ENCODE results near the gene USP2.
A peak's percentile ranks its signal among the peaks of the same experiment; 100 is the strongest.

USP2 gene

DNA sequence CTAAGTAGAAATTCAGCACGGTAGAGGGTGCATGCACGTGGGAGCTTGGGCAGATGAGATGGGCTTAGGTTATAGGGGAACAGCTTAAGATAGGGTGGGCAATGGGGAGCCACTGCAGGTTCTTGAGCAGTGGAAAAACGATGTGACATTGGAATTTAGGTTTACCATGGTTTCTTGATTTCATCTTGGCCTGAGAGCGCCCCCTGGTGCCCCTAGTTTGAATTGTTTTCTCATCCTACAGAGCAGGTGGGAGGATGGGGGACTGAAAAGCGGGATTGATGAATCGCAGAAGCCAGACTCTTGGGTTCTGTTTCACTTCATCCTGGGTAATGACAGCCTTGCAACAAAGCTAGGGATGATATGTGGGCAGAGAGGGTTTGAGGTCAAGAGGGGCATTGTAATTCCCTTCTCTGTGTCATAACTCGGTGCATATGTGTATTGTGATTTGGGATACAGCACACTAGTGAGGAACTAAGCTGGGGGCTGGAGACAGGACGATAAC lies 57.9 kb downstream of the USP2 start:
- DNase-seq (ENCODE audit: low read depth in 3 of 3) = peak; percentile 60 to 78 (median 67)

DNA sequence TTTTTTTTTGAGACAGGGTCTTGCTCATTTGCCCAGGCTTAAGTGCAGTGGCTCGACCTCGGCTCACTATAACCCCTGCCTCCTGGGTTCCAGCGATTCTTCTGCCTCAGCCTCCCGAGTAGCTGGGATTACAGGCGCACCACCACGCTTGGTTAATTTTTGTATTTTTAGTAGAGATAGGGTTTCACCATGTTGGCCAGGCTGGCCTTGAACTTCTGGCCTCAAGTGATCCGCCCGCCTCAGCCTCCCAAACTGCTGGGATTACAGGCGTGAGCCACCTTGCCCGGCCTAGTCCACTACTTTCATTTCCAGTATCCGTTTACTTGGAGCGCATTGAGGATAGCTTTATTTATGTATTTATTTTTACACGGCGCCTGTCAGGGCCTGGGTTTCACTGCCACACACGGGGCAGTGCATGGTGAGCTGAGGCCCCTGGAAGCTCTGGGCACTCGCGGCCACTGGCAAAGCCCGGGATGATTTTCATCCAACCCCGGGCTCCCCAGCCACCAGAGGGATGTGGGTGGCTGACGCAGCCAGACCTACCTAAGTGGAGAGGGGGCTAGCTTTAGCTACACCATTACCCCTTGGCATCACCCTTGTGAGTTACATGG lies 58.5 kb downstream of the USP2 start:
- no peak for DNase-seq (ENCODE audit: low read depth in 3 of 3)

DNA sequence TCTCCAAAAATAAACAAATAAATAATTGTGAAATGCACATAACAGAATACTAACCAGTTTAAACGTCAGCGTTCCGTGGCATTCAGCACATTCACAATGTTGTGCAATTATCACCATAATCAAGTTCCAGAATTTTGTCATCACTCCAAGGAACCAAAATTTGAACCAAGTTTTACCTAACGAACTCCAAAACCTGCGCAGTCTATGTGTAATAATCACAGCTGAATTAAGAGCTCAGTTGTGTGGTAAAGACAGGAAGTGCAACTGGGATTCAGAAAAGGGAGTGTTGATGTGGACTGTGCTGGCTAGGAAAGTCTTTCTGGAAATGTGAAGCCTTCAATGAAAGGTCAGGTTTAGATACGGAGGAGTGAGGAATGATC lies 59.1 kb downstream of the USP2 start:
- DNase-seq (ENCODE audit: low read depth in 3 of 3) = no peak

DNA sequence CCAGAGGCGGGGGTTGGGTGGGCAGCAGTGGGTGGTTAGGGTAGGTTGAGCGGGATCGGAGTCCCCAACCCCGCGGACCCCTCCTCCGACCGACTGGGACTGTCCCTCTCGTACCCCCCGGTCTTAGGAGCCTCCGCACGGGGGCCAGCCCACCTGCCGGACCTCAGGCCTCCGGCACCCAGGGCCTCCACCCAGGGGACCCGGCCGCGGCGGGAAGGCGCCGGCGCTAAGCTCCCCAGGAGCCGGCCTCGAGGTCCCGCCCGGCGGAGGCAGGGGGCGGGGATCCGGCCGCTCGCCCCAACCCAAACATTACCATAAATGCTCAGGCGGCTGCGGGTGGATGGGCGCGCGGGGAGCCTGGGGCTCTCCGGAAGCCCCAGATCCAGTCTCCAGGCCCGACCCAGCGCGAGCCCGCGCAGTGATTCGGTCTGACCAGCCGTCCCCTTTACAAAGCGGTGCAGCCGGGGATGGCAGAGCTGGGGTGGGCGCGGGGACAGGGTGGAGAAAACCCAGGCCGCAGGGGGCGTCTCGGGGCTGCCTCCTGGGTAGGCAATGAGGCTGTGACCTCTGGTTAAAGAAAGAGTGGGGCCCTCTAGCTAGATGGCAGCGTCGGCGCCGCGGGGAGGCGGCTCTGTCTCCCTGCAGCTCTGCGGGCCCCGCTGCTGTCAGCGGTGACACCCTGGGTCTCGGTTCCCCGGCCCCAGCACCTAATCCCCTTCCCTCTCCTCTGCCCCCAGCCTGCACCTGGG lies 60.5 kb downstream of the USP2 start:
- DNase-seq (ENCODE audit: low read depth in 3 of 3) = peak in 1 of 3 experiments; percentile 60

DNA sequence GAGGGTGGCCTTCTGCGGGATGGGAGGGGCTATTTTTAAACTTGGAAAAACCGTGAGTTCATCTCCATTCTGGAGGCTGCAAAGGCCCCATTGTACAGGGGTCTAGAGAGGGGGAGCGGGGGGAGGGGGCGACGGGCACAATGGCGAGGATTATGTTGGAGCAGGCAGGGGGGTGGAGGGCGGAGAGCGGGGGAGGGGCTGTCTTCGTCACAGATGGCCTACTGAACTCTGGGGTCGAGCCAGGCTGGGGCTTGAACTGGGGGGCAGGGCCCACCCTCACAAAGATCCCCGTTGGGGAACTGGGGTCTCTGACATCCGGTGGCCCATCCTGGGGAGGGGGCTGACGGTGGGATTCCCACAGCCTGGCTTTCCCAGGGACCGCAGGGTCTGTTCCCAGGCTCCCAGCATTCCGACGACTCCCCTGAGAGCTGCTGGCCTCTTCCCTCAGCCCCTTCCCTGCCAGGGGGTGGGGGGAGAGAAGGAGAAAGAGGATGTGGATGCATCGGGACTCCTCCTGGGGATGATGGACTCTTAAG lies 61.2 kb downstream of the USP2 start:
- DNase-seq (ENCODE audit: low read depth in 3 of 3) = no peak

DNA sequence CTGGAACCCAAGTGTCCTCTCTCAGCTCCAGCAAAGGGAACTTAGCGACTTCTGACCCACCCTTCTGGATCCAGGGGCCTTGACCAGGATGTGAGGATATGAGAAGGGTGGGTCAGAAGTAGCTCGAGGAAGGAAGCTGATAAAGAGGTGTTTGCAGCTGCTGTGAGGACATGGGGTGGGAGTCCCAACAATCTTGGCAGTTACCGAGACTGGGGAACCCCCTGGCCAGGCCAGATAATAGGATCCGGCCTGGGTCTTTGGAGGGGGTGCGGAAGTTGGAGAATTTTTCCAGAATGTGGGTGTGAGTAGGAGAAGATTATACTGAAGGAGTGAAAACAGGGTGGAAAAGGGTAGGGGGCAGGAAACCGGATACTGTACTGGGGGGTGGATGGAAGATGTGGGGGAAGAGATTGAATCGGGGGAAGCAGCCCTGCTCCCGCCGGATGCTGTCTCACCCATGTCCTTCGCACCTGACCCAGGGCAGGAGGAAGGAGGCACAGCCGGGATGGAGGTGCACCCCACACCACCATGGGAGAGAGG lies 61.7 kb downstream of the USP2 start:
- DNase-seq (ENCODE audit: low read depth in 3 of 3) = no peak

DNA sequence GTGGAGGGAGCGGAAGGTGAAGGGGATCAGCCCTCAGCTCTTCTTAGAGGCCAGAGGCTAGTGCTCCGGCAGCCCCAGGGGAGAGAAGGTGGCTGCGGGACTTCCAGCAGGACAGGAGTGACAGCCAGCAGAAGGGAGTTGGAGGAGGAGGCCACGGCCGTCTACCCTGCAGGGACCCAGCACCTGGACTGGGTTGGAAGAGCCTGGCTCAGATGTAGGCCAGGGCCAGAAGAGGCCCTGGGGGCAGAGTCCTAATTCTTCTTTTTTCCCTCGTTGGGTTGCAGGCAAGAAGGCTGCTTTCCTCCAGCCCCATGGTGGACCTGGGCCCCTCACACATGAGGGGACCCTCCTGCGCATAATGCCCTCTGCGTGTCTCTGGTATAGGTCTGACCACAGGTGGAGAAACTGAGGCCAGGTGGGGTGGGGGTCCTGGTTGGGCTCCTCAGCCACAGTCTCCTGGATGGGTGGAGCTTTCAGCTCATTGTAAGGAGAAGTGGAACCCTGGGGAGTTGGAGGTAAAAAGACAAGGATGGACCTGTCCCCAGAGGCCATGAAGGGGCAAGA lies 62.3 kb downstream of the USP2 start:
- no peak for DNase-seq (ENCODE audit: low read depth in 3 of 3)

DNA sequence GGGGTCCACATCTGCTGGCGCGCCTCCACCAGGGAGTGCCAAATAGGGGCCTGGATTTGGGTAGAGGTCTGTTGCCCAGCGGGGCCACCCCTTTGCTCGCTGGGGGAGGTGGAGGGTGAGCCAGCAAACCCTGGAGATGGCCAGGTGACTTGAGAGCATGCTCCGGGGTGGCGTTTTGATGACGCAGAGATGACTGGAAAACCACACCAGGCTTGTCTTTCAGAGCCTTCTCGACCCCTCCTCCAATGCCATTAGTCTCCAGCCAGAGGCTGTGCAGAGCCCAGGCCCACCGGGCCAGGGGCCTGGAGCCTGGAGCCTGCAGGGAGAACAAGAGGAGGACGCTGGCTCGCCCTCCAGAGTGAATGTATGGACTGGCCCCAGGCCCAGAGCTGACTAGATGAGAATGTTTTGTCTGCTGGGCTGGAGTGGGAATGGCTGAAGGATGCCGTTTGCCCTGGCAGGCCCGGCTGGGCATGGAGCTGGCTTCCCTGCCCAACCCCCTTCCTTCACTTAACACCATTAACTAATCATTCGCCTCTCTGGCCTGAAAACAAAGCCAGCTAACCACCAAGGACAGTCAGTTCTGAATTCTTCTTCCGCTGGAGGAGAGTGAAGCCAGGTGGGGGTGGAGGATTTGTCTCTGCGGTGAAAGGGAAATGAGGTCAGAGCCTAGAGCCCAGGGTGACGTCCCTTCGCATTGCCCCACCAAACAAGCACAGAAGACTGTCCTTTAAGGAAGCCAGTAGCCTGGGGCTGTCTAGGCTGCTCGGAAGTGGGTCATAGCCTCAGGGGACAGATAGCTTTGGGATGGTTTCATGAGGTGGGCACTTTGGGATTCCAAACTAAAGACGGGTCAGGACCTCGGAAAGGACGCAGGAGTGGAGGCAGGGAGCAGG lies 63.0 kb downstream of the USP2 start:
- DNase-seq (ENCODE audit: low read depth in 3 of 3) = no peak

DNA sequence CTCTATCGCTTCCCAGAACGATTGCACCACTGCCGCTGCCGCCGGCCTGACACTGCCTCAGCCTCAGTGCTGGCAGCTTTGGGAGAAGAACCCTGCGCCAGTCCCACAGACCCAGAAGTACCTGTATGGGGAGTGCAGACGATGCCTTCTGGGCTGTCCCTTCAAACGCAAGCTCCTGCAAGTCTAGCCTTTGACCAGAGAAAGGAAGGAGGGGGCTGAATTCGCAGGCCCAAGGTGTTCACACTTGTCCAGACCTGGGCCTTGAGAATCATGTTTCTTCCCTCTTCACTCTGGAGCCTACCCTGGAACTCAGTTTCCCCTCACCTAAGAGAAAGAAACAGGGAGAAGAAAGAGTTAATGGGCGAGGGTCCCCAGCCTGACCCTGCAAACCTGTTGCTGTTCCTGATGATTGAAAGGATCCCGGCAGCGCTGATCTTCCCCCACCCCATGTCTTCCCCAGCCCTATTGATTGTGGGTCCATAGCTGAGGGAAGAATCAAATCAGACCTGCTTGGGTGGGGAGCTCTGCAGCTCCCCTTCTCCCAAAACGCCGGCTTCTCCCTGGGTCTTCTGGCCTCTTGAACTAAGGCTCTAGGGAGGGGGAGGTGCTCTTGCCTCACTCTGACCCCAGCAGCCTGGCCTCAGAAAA lies 63.8 kb downstream of the USP2 start:
- DNase-seq (ENCODE audit: low read depth in 3 of 3) = no peak

DNA sequence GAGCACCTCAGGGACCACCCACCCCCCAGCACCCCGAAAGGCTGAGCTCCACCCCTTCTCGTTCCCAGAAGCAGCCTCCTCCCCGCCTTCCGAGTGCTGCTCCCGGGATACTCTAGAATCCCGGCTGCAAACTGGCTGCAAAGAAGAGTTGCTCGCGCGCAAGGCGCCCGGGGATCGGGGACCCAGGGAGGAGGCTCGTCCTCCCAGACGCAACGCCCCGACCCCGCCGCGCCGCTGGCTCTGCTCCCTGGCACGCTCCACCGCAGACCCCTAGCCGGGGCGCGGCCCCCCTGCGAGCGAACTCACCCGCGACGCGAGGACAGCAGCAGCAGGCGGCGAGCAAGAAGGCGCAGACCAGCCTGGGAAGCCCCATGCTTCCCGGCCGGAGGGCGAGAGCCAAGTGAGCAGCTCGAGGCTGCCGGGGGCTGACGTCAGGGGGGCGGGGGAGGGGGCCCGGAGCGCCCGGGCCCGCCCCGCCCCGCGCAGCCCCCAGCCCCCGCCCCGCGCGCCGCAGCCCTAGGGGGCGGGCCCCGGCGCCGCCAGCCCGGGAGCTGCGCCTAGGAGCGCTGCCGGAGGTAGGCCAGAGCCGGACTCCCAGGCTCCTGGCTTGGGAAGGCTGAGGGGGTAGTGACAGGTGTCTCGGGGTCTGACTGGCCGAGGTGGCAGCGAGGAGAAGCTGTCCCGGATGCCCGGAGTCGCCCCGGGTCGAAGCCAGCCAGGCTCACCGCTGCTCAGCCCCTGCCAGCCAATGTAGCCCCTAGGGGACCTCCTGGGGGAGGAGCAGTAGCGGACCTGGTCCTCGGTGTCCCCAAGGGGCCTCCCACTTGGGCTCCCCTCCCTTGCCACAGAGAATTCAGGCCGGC lies 64.5 kb downstream of the USP2 start, which contains the start of gene MCAM:
Gene MCAM (minus strand): TSS at position 402 of the 863 bp plus-strand sequence. CDS start 29 bp downstream, at position 373.
- DNase-seq (ENCODE audit: low read depth in 3 of 3) = no peak

DNA sequence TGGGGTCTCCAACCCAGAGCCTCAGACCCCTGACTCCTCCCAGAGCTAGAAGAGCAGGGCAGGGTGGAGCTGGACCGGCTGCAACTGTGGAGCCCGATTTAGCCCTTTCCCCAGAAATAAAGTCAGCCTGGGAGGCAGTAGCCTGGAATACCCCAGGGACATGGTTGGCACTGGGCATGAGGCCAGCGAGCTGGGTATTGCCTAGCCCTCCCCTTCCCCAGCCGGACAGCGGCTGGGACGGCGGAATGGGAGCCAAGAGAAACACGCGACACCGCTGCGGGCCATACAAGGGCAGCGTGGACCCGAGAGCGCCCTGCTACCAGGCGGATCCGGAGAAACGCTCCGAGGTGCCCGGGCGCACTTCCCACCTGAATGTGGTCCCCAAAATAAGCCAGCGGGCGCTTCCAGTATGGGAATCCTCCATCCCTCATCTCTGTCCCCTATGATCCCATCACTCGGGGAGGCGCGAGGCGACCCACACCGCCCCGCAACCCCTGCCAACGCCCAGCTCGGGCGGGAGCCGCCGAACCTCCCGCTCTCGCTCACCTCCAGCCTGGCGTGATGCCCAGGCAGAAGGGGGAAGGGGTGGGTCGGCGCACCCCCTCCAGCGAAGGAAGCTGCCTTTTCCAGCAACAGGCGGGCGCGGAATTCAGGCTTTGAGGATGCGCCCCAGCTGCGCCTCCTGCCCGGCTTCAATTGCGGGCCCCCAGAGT lies 65.3 kb downstream of the USP2 start:
- DNase-seq (ENCODE audit: low read depth in 3 of 3) = no peak

DNA sequence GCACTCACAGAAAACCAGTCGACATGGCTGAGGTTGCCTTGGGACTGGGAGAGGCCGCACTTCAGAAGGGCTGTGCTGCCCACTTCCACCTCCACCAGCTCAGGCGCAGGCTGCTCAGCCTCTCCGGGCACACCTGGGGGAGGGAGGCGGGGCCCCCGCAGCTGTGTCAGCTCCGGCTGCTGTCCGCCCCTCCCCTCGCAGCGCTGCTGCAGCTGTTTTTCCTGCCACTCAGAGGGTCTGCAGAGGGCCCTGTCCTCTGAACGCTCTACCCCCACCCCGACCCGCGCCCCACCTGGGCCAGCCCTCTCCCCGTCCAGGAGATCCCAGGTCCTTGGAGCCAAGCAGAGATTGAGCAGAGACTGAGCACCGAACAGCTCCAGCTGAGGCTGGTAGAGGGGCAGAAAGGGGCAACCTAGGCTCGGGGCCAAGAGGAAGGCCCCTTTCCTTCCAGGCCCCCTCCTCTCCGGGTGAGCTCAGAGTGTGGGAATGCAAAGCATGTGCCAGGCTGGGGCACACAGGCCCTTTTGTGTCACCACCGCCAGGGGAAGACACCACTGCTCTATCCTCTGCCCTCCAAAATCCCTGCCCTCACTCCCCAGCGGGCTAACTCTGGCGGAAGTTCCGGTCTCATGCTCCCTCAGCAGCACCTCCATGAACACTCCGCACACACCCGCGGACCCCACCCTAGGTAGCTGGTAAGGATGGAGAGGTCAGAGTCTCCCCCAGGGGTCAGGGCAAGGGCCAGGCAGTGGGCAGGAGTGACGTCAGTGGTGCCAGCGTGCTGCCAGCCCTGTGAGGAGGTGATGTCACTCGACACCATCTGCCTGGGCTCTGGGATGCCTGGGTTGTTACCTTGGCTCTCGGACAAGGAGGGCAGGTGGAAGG lies 66.1 kb downstream of the USP2 start:
- no peak for DNase-seq (ENCODE audit: low read depth in 3 of 3)

DNA sequence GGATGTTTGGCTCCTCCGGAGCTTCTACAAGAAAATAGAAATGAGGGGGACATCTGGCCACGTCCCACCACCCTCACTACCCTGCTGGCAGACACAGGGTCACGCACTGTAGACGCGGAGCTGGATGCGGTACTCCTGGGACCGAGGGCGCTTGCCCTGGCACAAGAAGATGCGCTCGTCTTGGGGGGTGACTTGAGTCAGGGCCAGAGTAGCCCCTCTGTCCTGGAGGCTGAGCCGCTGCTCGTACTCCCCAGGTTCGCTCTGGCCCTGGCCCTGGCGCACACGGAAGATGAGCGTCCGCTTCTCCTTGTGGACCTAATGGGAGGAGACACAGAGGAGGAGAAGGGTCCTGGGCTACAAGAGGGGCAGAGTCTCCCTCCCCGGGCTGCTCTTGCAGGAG lies 66.8 kb downstream of the USP2 start:
- DNase-seq (ENCODE audit: low read depth in 3 of 3) = no peak

DNA sequence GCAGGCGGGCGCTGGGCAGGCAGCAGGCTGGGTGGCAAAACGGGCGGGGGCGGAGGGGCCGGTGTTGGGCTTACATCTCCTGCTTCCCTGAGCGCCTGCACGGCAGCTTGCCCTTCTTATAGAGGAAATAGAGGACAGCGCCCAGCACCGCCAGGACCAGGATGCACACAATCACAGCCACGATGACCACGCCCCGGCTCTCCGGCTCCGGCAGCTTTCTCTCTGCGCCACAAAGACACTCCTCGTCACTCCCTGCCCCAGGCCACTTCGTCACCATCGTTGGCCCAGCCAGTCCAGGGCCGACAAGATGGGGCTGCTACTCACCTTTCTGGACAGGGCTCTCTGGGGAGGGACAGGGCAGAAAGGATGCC lies 70.8 kb downstream of the USP2 start:
- DNase-seq (ENCODE audit: low read depth in 3 of 3) = no peak

DNA sequence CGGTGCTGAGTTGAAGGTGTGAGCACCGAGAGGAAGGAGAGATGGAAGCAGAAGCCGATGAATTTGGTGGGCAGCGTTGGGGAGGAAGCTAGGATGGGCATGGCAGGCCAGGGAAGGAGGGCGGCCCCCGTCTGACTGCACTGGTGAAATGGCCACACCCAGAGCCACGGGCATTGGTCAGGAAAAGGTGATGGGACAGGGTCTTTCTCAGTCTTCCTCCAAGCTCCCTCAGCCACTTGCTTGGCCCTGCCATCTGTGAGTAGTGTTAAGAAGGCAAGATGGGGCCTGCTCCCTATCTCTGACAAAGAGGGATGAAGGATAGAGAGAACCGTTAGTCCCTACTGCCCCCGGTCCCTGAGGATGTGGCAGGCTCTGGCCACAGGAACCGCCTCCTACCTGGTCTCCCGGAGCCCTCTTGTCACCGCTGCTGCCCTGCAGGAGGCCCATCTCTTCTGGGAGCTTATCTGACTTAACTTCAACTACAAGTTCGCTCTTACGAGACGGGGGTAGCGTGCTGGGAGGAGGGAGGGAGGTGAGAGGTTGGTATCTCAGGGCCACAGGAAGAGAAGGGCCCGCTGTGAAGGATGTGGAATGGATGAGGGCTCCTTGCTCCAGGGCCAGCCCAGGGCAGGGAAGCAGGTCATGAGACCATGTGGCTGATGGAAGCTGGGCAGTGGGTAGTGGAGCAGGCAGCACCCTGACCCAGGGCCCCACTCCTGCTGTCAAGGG lies 71.4 kb downstream of the USP2 start:
- DNase-seq (ENCODE audit: low read depth in 3 of 3) = no peak

DNA sequence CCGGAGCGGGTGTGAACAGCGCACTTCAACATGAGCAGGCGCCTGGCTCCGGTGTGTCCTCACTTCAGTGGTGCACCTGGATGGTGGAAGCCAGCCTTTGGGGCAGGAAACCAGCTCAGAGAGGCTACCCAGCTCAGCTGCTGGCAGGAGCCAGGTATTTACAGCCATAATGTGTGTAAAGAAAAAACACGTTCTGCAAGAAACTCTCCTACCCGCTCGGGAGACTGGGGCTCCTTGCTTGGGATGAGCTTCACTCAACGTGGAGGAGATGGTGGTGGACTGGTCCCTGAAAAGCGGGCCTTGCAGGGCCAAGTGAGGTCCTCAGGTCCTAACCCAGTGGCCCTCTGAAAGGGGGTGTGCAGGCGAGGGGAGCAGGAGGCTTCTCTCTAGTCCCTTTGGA lies 72.1 kb downstream of the USP2 start:
- DNase-seq (ENCODE audit: low read depth in 3 of 3) = no peak

DNA sequence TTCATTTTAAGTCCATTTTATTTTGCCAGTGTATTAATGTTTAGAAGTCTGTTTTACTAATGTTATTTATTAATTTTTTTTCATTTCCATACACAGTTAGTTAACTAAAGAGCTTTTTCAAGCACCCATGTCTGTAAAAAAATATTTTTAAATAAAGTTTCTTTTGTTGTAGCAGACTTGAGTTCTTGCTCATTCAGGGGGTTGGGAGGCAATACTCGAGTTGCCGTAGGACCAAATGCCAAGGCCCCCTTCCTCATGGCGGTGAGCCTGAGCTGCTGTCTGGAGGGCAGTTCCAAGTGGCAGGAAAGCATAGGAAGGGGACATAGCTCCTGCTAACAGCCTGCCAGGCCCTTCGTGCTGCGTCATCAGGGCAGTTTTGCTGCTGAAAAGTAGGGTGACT lies 73.5 kb downstream of the USP2 start:
- no peak for DNase-seq (ENCODE audit: low read depth in 3 of 3)

DNA sequence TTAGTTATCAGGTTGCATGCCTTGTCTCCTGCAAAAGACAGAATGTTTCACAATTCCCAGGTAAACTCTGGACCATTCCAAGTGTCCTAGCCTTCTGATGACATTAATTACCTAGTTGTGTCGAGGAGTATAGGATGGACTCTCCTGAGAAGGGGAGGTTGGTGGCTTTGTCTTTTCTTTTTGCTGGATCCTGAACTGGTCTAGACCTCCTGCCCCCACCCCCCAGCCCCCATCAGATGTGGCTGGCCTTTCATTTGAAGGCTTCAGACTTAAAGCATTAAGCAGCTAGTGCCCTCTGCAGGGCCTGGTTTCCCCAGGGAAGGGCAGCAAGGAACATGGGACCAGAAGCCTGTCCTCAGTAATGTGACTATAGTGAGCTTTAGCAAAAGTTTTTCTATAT lies 74.3 kb downstream of the USP2 start:
- no peak for DNase-seq (ENCODE audit: low read depth in 3 of 3)
